Measurements from ENCODE around the gene IGSF3.

GRCh38 chr1:116706841-116707240 is 39.3 kb upstream of the IGSF3 start:
- TF ChIP-seq POLR2A (IDR thresholded peaks at IDR 0.05): no peak
- TF ChIP-seq CTCF (IDR thresholded peaks at IDR 0.05): no peak
